ENCODE results near the gene CAVIN4. TPM values are rescaled to one million over a fixed set of nuclear protein-coding genes. Genes with fewer than 3 reads are reported as not detected.

The CAVIN4 gene
- total RNA-seq, result under 1 TPM in 2 of 3 donors, not detected in 1; 0.08 to 0.24 TPM

GRCh38 chr9:100577776-100578448 lies at the start of gene CAVIN4:
Gene CAVIN4 (plus strand): TSS chr9:100578079. CDS start chr9:100578144, 65 bp downstream.
- no peaks in the 10 kb centered on the region for H3K36me3 Mint-ChIP-seq (ENCODE audit: insufficient read depth)
- DNase-seq (no peak), ATAC-seq (no peak)
- H3K4me3 Mint-ChIP-seq, result no peak within 1 kb of the TSS
- no peaks in the 10 kb centered on the region for H3K4me1 Mint-ChIP-seq (ENCODE audit: low read depth)
- no peaks in the 10 kb centered on the region for H3K9me3 Mint-ChIP-seq
- no peaks in the 10 kb centered on the region for H3K27me3 Mint-ChIP-seq (ENCODE audit: low read depth)

GRCh38 chr9:100534401-100534800 lies 43.5 kb upstream of the CAVIN4 start:
- Mint-ChIP-seq H3K4me1 (ENCODE audit: low read depth) (no peaks in the 10 kb centered on the region), H3K36me3 (ENCODE audit: insufficient read depth) (no peaks in the 10 kb centered on the region), H3K4me3 (no peak overlapping the region), H3K27me3 (ENCODE audit: low read depth) (no peaks in the 10 kb centered on the region), H3K9me3 (no peaks in the 10 kb centered on the region)
- DNase-seq (no peak), ATAC-seq (no peak)

- H3K27me3 Mint-ChIP-seq (ENCODE audit: low read depth), result no peaks in the 10 kb centered on the region
- no peaks in the 10 kb centered on the region for H3K4me1 Mint-ChIP-seq (ENCODE audit: low read depth)
- H3K36me3 Mint-ChIP-seq (ENCODE audit: insufficient read depth), result no peaks in the 10 kb centered on the region
- H3K4me3 Mint-ChIP-seq, result no peak overlapping the region
- ATAC-seq, result no peak
- DNase-seq, result no peak
- no peaks in the 10 kb centered on the region for H3K9me3 Mint-ChIP-seq
These were observed 37.6 kb upstream of the CAVIN4 start for GRCh38 chr9:100540327-100540726.

GRCh38 chr9:100549048-100549447 lies 28.8 kb upstream of the CAVIN4 start:
- no peak for DNase-seq
- Mint-ChIP-seq H3K4me3 (no peak overlapping the region), H3K4me1 (ENCODE audit: low read depth) (no peaks in the 10 kb centered on the region), H3K9me3 (peaks cover 7% of the 10 kb centered on the region), H3K27me3 (ENCODE audit: low read depth) (no peaks in the 10 kb centered on the region), H3K36me3 (ENCODE audit: insufficient read depth) (peaks cover 2% of the 10 kb centered on the region)
- ATAC-seq, result no peak

GRCh38 chr9:100554935-100555401 lies 22.9 kb upstream of the CAVIN4 start:
- no peak for ATAC-seq
- Mint-ChIP-seq H3K4me3 (no peak overlapping the region), H3K4me1 (ENCODE audit: low read depth) (no peaks in the 10 kb centered on the region), H3K36me3 (ENCODE audit: insufficient read depth) (no peaks in the 10 kb centered on the region), H3K9me3 (no peaks in the 10 kb centered on the region), H3K27me3 (ENCODE audit: low read depth) (no peaks in the 10 kb centered on the region)
- no peak for DNase-seq

GRCh38 chr9:100555471-100555870 lies 22.4 kb upstream of the CAVIN4 start:
- H3K9me3 Mint-ChIP-seq, result no peaks in the 10 kb centered on the region
- ATAC-seq, result no peak
- no peak overlapping the region for H3K4me3 Mint-ChIP-seq
- H3K27me3 Mint-ChIP-seq (ENCODE audit: low read depth), result no peaks in the 10 kb centered on the region
- no peak for DNase-seq
- no peaks in the 10 kb centered on the region for H3K36me3 Mint-ChIP-seq (ENCODE audit: insufficient read depth)
- H3K4me1 Mint-ChIP-seq (ENCODE audit: low read depth), result no peaks in the 10 kb centered on the region

GRCh38 chr9:100557053-100557452 lies 20.8 kb upstream of the CAVIN4 start:
- no peak overlapping the region for H3K4me3 Mint-ChIP-seq
- DNase-seq (no peak), ATAC-seq (no peak)
- no peaks in the 10 kb centered on the region for H3K27me3 Mint-ChIP-seq (ENCODE audit: low read depth)
- H3K9me3 Mint-ChIP-seq, result no peaks in the 10 kb centered on the region
- no peaks in the 10 kb centered on the region for H3K36me3 Mint-ChIP-seq (ENCODE audit: insufficient read depth)
- H3K4me1 Mint-ChIP-seq (ENCODE audit: low read depth), result no peaks in the 10 kb centered on the region

- H3K4me3 Mint-ChIP-seq, result no peak overlapping the region
- H3K36me3 Mint-ChIP-seq (ENCODE audit: insufficient read depth), result no peaks in the 10 kb centered on the region
- H3K4me1 Mint-ChIP-seq (ENCODE audit: low read depth), result no peaks in the 10 kb centered on the region
- no peak for DNase-seq
- no peaks in the 10 kb centered on the region for H3K9me3 Mint-ChIP-seq
- no peaks in the 10 kb centered on the region for H3K27me3 Mint-ChIP-seq (ENCODE audit: low read depth)
- ATAC-seq, result no peak
These were observed 16.6 kb upstream of the CAVIN4 start for GRCh38 chr9:100561256-100561655.

- Mint-ChIP-seq H3K4me1 (ENCODE audit: low read depth) (no peaks in the 10 kb centered on the region), H3K36me3 (ENCODE audit: insufficient read depth) (peaks cover 2% of the 10 kb centered on the region), H3K9me3 (peaks cover 8% of the 10 kb centered on the region), H3K4me3 (no peak overlapping the region), H3K27me3 (ENCODE audit: low read depth) (no peaks in the 10 kb centered on the region)
- no peak for DNase-seq
- no peak for ATAC-seq
These were observed 10.0 kb upstream of the CAVIN4 start for GRCh38 chr9:100567856-100568255.

GRCh38 chr9:100573655-100574260 lies 4.1 kb upstream of the CAVIN4 start:
- DNase-seq (no peak), ATAC-seq (no peak)
- H3K9me3 Mint-ChIP-seq, result peaks cover 8% of the 10 kb centered on the region
- H3K4me3 Mint-ChIP-seq, result no peak overlapping the region
- no peaks in the 10 kb centered on the region for H3K27me3 Mint-ChIP-seq (ENCODE audit: low read depth)
- no peaks in the 10 kb centered on the region for H3K4me1 Mint-ChIP-seq (ENCODE audit: low read depth)
- H3K36me3 Mint-ChIP-seq (ENCODE audit: insufficient read depth), result peaks cover 2% of the 10 kb centered on the region

- Mint-ChIP-seq H3K36me3 (ENCODE audit: insufficient read depth) (no peaks in the 10 kb centered on the region), H3K4me1 (ENCODE audit: low read depth) (no peaks in the 10 kb centered on the region), H3K9me3 (peaks cover 5% of the 10 kb centered on the region), H3K27me3 (ENCODE audit: low read depth) (no peaks in the 10 kb centered on the region), H3K4me3 (no peak overlapping the region)
- ATAC-seq, result no peak
- DNase-seq, result no peak
These were observed 2.9 kb upstream of the CAVIN4 start for GRCh38 chr9:100575006-100575405.

GRCh38 chr9:100575765-100576386 lies 2.0 kb upstream of the CAVIN4 start:
- H3K27me3 Mint-ChIP-seq (ENCODE audit: low read depth), result no peaks in the 10 kb centered on the region
- H3K4me3 Mint-ChIP-seq, result no peak overlapping the region
- ATAC-seq (no peak), DNase-seq (no peak)
- H3K36me3 Mint-ChIP-seq (ENCODE audit: insufficient read depth), result no peaks in the 10 kb centered on the region
- no peaks in the 10 kb centered on the region for H3K4me1 Mint-ChIP-seq (ENCODE audit: low read depth)
- no peaks in the 10 kb centered on the region for H3K9me3 Mint-ChIP-seq

- no peaks in the 10 kb centered on the region for H3K4me1 Mint-ChIP-seq (ENCODE audit: low read depth)
- H3K9me3 Mint-ChIP-seq, result no peaks in the 10 kb centered on the region
- DNase-seq, result no peak
These were observed 731 bp downstream of the CAVIN4 start for GRCh38 chr9:100578610-100579009.

GRCh38 chr9:100579665-100580064 lies 1.8 kb downstream of the CAVIN4 start:
- Mint-ChIP-seq H3K27me3 (ENCODE audit: low read depth) (no peaks in the 10 kb centered on the region), H3K4me1 (ENCODE audit: low read depth) (no peaks in the 10 kb centered on the region), H3K4me3 (no peak overlapping the region), H3K9me3 (no peaks in the 10 kb centered on the region), H3K36me3 (ENCODE audit: insufficient read depth) (no peaks in the 10 kb centered on the region)
- DNase-seq (no peak), ATAC-seq (no peak)

More at GRCh38 chr9:100578610-100579009, 731 bp downstream of the CAVIN4 start:
- no peaks in the 10 kb centered on the region for H3K36me3 Mint-ChIP-seq (ENCODE audit: insufficient read depth)
- H3K4me3 Mint-ChIP-seq, result no peak overlapping the region
- no peak for ATAC-seq
- H3K27me3 Mint-ChIP-seq (ENCODE audit: low read depth), result no peaks in the 10 kb centered on the region

- Mint-ChIP-seq H3K36me3 (ENCODE audit: insufficient read depth) (no peaks in the 10 kb centered on the region), H3K4me3 (no peak overlapping the region), H3K27me3 (ENCODE audit: low read depth) (no peaks in the 10 kb centered on the region), H3K4me1 (ENCODE audit: low read depth) (no peaks in the 10 kb centered on the region), H3K9me3 (no peaks in the 10 kb centered on the region)
- DNase-seq (no peak), ATAC-seq (no peak)
These were observed 2.4 kb downstream of the CAVIN4 start for GRCh38 chr9:100580257-100580656.

All from activated T-cell treated with anti-CD3 and anti-CD28 coated beads, Interleukin-2, amount 50 U/mL, for 4 hours (primary cell).